ENCODE data around the gene SHOC2. TPM values are rescaled to one million over a fixed set of nuclear protein-coding genes. Genes with fewer than 3 reads are reported as not detected.

The SHOC2 gene
- total RNA-seq, 1 donor from 2014 or later: 48.9 TPM

DNA sequence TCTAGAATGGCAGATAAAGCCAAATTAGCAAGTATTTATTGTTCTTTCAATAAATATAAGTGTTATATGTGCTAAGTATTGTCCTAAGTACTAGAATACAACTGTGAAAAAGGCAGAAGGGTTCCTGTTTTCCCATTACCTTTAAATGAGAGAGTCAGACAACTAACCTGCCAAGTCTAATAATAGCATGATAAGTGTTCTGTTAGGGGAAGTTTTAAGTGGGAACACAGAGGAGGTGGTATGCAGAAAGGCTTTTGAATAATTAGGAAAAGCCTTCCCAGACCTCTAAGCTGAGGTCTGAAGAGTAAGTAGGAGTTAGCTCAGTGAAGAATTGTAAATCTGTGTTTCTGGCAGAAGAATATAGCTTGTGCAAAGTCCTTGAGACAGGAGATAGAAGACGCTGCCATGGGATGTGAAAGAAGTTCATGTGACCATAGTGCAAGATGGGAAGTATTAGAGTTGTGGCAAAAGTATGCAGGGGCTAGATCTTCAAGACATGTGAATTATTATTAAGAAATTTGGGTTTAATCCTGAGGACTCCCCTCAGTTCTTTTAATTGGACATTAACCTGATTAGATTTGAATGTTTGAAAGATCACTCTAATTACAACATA is 12.5 kb downstream of the SHOC2 start:
- H3K4me1 Mint-ChIP-seq (ENCODE audit: unreplicated experiment): no peaks in the 10 kb centered on the region
- no peaks in the 10 kb centered on the region for H3K27me3 Mint-ChIP-seq (ENCODE audit: unreplicated experiment)
- H3K36me3 Mint-ChIP-seq (ENCODE audit: low read depth, unreplicated experiment): no peaks in the 10 kb centered on the region
- H3K27ac Mint-ChIP-seq (ENCODE audit: unreplicated experiment): no peak overlapping the region
- no peak overlapping the region for H3K4me3 Mint-ChIP-seq (ENCODE audit: unreplicated experiment)
- H3K9me3 Mint-ChIP-seq (ENCODE audit: unreplicated experiment): no peaks in the 10 kb centered on the region
- TF ChIP-seq, protein P1, sequence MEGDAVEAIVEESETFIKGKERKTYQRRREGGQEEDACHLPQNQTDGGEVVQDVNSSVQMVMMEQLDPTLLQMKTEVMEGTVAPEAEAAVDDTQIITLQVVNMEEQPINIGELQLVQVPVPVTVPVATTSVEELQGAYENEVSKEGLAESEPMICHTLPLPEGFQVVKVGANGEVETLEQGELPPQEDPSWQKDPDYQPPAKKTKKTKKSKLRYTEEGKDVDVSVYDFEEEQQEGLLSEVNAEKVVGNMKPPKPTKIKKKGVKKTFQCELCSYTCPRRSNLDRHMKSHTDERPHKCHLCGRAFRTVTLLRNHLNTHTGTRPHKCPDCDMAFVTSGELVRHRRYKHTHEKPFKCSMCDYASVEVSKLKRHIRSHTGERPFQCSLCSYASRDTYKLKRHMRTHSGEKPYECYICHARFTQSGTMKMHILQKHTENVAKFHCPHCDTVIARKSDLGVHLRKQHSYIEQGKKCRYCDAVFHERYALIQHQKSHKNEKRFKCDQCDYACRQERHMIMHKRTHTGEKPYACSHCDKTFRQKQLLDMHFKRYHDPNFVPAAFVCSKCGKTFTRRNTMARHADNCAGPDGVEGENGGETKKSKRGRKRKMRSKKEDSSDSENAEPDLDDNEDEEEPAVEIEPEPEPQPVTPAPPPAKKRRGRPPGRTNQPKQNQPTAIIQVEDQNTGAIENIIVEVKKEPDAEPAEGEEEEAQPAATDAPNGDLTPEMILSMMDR (IDR thresholded peaks at IDR 0.05; ENCODE audit: unreplicated experiment): no peak
- no peak for DNase-seq (ENCODE audit: low spot score)

DNA sequence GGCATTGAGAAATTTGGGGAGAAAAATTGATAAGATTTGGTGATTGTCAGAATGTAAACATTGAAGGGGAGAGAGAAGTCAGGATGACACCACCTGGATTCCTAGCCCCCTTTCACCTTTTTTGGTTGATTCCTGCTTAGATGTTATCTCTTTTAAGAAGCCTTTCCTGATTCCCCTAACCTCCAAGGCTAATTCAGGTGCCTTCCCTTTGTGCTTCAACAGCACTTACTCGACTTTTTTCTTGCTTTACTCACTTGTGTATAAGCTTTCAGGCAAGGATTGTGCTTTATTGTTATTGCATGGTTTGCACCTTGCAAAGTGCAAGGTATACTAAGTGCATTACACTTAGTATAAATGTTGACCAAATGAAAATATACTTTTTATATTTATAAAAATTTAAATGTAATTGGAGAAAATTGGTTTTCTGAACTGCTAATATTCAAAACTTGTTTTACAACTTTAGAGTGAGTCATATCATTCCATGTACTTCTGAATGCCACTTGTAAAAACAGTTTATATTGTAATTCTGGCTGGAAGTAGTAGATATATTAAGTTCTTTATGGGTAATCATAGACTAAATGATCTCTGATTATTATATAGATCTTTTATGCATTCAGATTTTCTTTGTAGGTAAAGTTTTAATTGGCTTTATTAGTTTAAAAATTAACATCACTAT is 13.2 kb downstream of the SHOC2 start:
- H3K36me3 Mint-ChIP-seq (ENCODE audit: low read depth, unreplicated experiment): no peaks in the 10 kb centered on the region
- no peak for DNase-seq (ENCODE audit: low spot score)
- no peak overlapping the region for H3K27ac Mint-ChIP-seq (ENCODE audit: unreplicated experiment)
- TF ChIP-seq, protein P1 (IDR thresholded peaks at IDR 0.05; ENCODE audit: unreplicated experiment): no peak
- no peaks in the 10 kb centered on the region for H3K27me3 Mint-ChIP-seq (ENCODE audit: unreplicated experiment)
- H3K4me3 Mint-ChIP-seq (ENCODE audit: unreplicated experiment): no peak overlapping the region
- H3K9me3 Mint-ChIP-seq (ENCODE audit: unreplicated experiment): no peaks in the 10 kb centered on the region
- H3K4me1 Mint-ChIP-seq (ENCODE audit: unreplicated experiment): no peaks in the 10 kb centered on the region

DNA sequence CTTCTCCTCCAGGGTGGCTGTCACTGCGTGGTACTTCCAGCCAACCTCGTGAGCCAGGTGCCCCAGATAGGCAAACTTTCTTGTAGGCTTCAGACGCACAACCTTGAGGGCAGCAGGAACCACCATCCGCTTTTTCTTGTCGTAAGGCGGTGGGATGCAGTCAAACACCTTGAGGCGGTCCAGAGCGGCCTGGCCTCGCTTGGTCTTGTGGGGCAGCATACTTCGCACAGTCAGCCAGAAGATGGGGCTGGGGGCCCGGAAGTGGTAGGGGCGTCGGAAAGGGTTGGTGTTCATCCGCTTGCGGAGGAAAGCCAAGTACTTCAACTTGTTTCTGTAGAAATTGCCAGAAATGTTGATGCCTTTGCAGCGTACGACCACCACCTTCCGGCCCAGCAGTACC is 17.4 kb downstream of the SHOC2 start:
- DNase-seq (ENCODE audit: low spot score): no peak
- Mint-ChIP-seq H3K36me3 (ENCODE audit: low read depth, unreplicated experiment) (peaks cover 3% of the 10 kb centered on the region), H3K27me3 (ENCODE audit: unreplicated experiment) (no peaks in the 10 kb centered on the region), H3K9me3 (ENCODE audit: unreplicated experiment) (no peaks in the 10 kb centered on the region), H3K4me1 (ENCODE audit: unreplicated experiment) (no peaks in the 10 kb centered on the region), H3K4me3 (ENCODE audit: unreplicated experiment) (no peak overlapping the region), H3K27ac (ENCODE audit: unreplicated experiment) (no peak overlapping the region)
- TF ChIP-seq, protein P1 (IDR thresholded peaks at IDR 0.05; ENCODE audit: unreplicated experiment): no peak

DNA sequence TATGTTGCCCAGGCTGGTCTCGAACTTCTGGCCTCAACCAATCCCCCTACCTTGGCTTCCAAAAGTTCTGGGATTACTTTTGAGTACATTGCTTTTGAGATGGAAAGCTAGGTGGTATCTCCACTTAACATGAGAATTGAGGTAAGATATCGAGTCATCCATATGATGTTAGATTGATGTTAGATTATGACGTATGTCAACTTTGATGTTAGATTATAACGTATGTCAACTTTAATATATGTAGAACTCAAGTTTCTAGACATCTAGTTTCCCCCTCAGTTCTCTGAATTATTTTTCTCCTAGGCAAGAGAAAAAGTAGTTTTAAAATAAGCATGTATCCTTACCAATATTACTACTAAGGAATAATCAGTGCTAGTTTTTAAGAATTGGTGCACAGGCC is 20.0 kb downstream of the SHOC2 start:
- H3K27me3 Mint-ChIP-seq (ENCODE audit: unreplicated experiment): no peaks in the 10 kb centered on the region
- no peaks in the 10 kb centered on the region for H3K9me3 Mint-ChIP-seq (ENCODE audit: unreplicated experiment)
- no peak overlapping the region for H3K27ac Mint-ChIP-seq (ENCODE audit: unreplicated experiment)
- TF ChIP-seq, protein P1 (IDR thresholded peaks at IDR 0.05; ENCODE audit: unreplicated experiment): no peak
- no peak overlapping the region for H3K4me3 Mint-ChIP-seq (ENCODE audit: unreplicated experiment)
- H3K36me3 Mint-ChIP-seq (ENCODE audit: low read depth, unreplicated experiment): peaks cover 3% of the 10 kb centered on the region
- DNase-seq (ENCODE audit: low spot score): no peak
- H3K4me1 Mint-ChIP-seq (ENCODE audit: unreplicated experiment): no peaks in the 10 kb centered on the region

DNA sequence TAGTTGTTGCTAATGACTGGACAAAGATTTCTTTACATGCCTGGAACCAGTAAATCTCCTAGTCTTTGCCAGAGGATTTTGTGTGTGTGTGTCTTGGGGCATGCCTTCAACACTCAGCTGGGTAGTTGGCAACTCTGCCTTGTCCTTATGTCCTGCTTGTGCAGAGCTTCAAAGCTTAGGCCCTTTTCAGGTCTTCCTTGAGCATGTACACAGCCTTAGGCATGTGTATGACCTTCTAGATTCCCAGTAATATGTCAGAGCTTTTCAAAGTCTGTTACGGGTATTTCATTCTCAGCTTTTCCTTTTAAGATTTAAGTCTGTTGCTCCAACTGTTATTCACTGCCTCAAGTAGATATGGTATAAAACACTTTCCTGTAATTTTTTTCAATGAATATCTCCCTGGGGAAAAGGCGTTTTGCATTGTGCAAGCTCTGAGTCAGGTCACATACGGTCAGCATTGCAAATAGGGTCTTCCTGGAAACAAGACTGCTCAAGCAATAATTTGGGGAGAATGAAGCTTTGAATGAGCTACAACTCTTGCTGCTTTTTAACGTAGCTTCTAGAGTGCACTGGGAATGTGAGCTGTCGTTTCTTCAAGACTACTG is 25.5 kb downstream of the SHOC2 start:
- Mint-ChIP-seq H3K27ac (ENCODE audit: unreplicated experiment) (no peak overlapping the region), H3K4me3 (ENCODE audit: unreplicated experiment) (no peak overlapping the region), H3K4me1 (ENCODE audit: unreplicated experiment) (peaks cover 3% of the 10 kb centered on the region), H3K27me3 (ENCODE audit: unreplicated experiment) (no peaks in the 10 kb centered on the region), H3K36me3 (ENCODE audit: low read depth, unreplicated experiment) (peaks cover 3% of the 10 kb centered on the region), H3K9me3 (ENCODE audit: unreplicated experiment) (no peaks in the 10 kb centered on the region)
- no peak for DNase-seq (ENCODE audit: low spot score)
- TF ChIP-seq, protein P1 (IDR thresholded peaks at IDR 0.05; ENCODE audit: unreplicated experiment): no peak

All from endothelial cell (in vitro differentiated cells).